Smooth muscle cell (in vitro differentiated cells): ENCODE results near the gene PAM. TPM values are rescaled to one million over a fixed set of nuclear protein-coding genes. Genes with fewer than 3 reads are reported as not detected.

ENCODE experiments used
- DNase-seq: peaks from one replicate; lab custom pipeline; 2025; ENCODE audit not compliant: unreplicated experiment; lab: John Stamatoyannopoulos, UW
- H2AFZ ChIP-seq: fragments of 200-600 bp; sonication (generic); 2 replicates; pipeline ENCODE4 v1.6.0; 2016; ENCODE audit warnings: antibody characterized with exemption, low read depth, mild to moderate bottlenecking
- H3F3A ChIP-seq: fragments of 200-600 bp; sonication (generic); 2 replicates; pipeline ENCODE4 v1.6.0; 2017; ENCODE audit warnings: antibody characterized with exemption, low read depth
- H3K27ac ChIP-seq: fragments of 200-600 bp; sonication (generic); 2 replicates; pipeline ENCODE4 v1.5.1; 2016; ENCODE audit warnings: low read depth, mild to moderate bottlenecking
- H3K27me3 ChIP-seq: fragments of 200-600 bp; sonication (generic); 2 replicates; pipeline ENCODE4 v1.6.1; 2016; ENCODE audit warnings: low read depth, mild to moderate bottlenecking
- H3K36me3 ChIP-seq: fragments of 200-600 bp; sonication (generic); 2 replicates; pipeline ENCODE4 v1.5.1; 2016; ENCODE audit warnings: low read depth
- H3K4me1 ChIP-seq: fragments of 200-600 bp; sonication (generic); 2 replicates; pipeline ENCODE4 v1.5.1; 2016; ENCODE audit warnings: low read depth
- H3K4me2 ChIP-seq: fragments of 200-600 bp; sonication (generic); 2 replicates; pipeline ENCODE4 v1.6.0; 2016; ENCODE audit warnings: mild to moderate bottlenecking
- H3K4me3 ChIP-seq: fragments of 200-600 bp; sonication (generic); 2 replicates; pipeline ENCODE4 v1.5.1; 2016; ENCODE audit warnings: mild to moderate bottlenecking
- H3K79me2 ChIP-seq: fragments of 200-600 bp; sonication (generic); 2 replicates; pipeline ENCODE4 v1.6.0; 2016; ENCODE audit warnings: low read depth, mild to moderate bottlenecking
- H3K9ac ChIP-seq: fragments of 200-600 bp; sonication (generic); 2 replicates; pipeline ENCODE4 v1.6.0; 2016; ENCODE audit warnings: low read depth
- H3K9me3 ChIP-seq: fragments of 200-600 bp; sonication (generic); replicated peaks from 2 replicates; pipeline ENCODE4 v1.5.1; 2016; ENCODE audit warnings: low read depth
- H4K20me1 ChIP-seq: fragments of 200-600 bp; sonication (generic); 2 replicates; pipeline ENCODE4 v1.6.0; 2016; ENCODE audit warnings: low read depth
- CTCF ChIP-seq: fragments of 200-600 bp; sonication (generic); IDR thresholded peaks from 2 replicates; pipeline ENCODE4 v1.5.1; 2017; ENCODE audit warnings: borderline replicate concordance, mild to moderate bottlenecking, antibody characterized with exemption; ENCODE audit not compliant: insufficient read depth, poor library complexity, severe bottlenecking
- WGBS: methylation state at CpG from one replicate; pipeline ENCODE4 v1.1.7; 2016; ENCODE audit warnings: low lambda C conversion rate; 5-methylcytosine and 5-hydroxymethylcytosine counted together
- polyA plus RNA-seq: library from polyadenylated mRNA; unstranded; fragments of >200 nt; fragmentation: Nextera tagmentation; extraction: Ambion mirVana; gene quantifications from 2 replicates; pipeline ENCODE4 v1.2.1, GENCODE V29; 2016
- total RNA-seq: library from RNA; depleted of rRNA; stranded (reverse); fragments of >200 nt; gene quantifications from 2 replicates; pipeline ENCODE4 v1.2.3, GENCODE V29; 2014

The PAM gene
- total and polyA plus RNA-seq, 2 experiments from 2014 or later: 117 to 155 TPM

DNA sequence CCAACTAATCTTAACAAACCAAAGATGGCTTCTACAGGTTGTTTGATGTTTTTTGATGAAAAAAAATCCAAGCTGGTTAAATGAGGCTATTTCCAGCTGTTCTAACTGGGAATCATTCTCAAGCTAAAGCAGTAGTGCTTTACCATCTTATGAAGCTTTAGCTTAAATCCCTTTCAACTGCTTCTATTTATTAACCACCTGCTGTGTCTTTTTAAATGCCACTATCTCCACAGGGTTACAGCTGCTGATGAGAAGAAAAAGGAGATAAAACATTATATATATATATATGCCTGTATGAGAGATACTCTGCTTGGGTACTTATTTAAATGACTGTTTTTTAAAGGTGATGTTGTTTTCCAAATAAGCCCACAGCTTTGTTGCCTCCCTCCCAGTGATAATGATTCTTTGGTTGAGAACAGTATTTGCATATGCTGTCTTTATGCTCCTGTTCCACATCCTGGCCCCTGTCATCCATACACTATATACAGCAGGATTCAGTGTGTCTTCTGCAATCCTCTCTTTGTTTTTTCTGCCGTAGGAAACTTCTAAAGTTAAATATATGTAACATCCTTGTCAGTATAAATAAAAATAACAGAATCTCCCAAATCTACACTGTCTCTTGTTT lies 164.0 kb downstream of the PAM start:
- no peaks in the 10 kb centered on the region for H3K79me2 ChIP-seq
- H3K36me3 ChIP-seq: no peaks in the 10 kb centered on the region
- H3F3A ChIP-seq: no peaks in the 10 kb centered on the region
- H3K9me3 ChIP-seq: no peaks in the 10 kb centered on the region
- H3K27me3 ChIP-seq: no peaks in the 10 kb centered on the region
- WGBS: 91% methylated on average over 1 of the region's 1 CpG
- peaks cover 31% of the 10 kb centered on the region for H3K4me1 ChIP-seq
- H3K27ac ChIP-seq: no peak overlapping the region
- no peak overlapping the region for H3K4me3 ChIP-seq
- H4K20me1 ChIP-seq: no peaks in the 10 kb centered on the region
- no peak for TF ChIP-seq CTCF
- DNase-seq: no peak
- H3K9ac ChIP-seq: no peak overlapping the region
- H2AFZ ChIP-seq: no peak overlapping the region
- H3K4me2 ChIP-seq: no peak overlapping the region

DNA sequence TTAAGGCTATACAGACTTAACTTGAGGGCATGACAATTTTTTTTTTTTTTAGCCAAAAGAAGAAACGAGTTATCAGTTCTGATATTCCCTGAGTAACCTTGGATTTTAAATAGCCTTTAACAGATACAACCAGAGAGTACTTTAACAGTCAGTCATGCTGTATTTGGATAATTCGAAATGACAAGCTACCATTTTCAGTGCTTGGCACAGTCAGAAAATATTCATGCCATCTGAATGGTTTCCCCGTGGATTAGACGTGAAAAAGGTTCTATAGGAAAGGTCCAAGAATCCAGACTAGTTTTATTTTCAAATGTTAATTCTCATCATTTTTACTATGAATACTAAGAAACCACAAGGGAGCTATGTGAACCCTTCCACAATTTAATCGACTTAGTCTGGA lies 165.7 kb downstream of the PAM start:
- Histone ChIP-seq H3K4me3 (no peak overlapping the region), H3K4me2 (no peak overlapping the region), H3F3A (no peaks in the 10 kb centered on the region), H3K9me3 (no peaks in the 10 kb centered on the region), H3K27ac (no peak overlapping the region), H3K36me3 (no peaks in the 10 kb centered on the region), H3K79me2 (no peaks in the 10 kb centered on the region), H3K9ac (no peak overlapping the region), H2AFZ (no peak overlapping the region), H3K4me1 (peaks cover 31% of the 10 kb centered on the region), H3K27me3 (no peaks in the 10 kb centered on the region), H4K20me1 (no peaks in the 10 kb centered on the region)
- DNase-seq: no peak
- WGBS: over 99% methylated on average over 5 of the region's 5 CpGs
- TF ChIP-seq CTCF: no peak

DNA sequence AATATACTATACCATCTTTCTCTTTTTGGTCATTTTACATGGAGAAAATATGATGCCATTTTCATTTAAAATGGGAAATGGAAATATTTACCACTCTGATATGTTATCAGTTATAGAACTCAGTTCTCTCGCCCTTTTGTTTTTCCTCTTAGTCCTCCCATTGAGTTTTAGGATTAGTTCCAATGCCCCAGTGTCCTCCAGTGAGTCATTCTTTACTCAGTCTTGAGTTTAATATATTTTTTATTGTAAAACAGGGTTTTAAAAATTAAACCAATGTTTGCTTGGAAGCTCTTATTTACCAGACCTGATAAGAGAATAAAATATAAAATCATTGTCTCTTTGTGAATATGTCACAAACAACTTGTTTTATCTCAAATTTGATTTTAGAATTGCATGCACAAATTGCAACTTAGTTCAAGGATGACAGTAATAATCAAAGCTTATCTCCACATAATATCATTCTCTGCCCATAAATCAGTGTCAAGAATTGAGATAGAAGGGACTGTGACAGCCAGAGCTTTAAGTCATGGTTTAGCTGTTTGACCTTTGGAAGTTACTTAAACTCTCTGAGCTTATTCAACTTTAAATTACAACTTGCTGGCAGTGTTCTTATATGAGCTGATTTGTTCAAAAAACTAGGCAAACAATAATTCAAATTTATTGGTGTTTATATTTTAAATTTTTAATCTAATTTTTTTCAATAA lies 166.4 kb downstream of the PAM start:
- Histone ChIP-seq H3K79me2 (no peaks in the 10 kb centered on the region), H3K4me2 (no peak overlapping the region), H3F3A (no peaks in the 10 kb centered on the region), H3K4me1 (peaks cover 31% of the 10 kb centered on the region), H3K27me3 (no peaks in the 10 kb centered on the region), H3K27ac (no peak overlapping the region), H3K4me3 (no peak overlapping the region), H3K9me3 (no peaks in the 10 kb centered on the region), H3K36me3 (no peaks in the 10 kb centered on the region), H2AFZ (no peak overlapping the region), H3K9ac (no peak overlapping the region), H4K20me1 (no peaks in the 10 kb centered on the region)
- no peak for DNase-seq
- no peak for TF ChIP-seq CTCF
- WGBS: 63% methylated on average over 1 of the region's 1 CpG
